ENCODE data around the gene SGCD.

SGCD gene

DNA sequence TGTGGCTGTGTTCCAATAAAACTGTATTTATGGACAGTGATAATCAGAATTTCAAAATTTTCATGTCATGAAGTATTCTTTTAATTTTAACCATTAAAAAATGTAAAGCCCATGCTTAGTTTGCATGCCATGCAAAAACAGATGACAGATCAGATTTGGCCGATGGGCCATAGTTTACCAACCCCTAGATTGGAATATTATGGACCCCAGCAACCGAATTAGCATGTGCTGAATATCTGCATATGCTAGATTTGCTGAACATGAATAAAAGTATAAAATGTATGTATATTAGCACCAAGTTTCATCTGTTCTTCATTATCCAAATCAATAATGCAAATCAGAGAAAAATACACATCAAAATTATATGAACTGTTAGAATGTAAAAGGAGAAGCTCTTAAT, 364.6 kb downstream of the SGCD start (continued):
- TF ChIP-seq ZNF513 (tag by site-specific recombination; IDR thresholded peaks at IDR 0.05) (no peak), ZNF274 (IDR thresholded peaks at IDR 0.05; ENCODE audit: low read length) (no peak), ZNF274 (tag by site-specific recombination; IDR thresholded peaks at IDR 0.05; ENCODE audit: borderline replicate concordance) (no peak), ZNF623 (tag by site-specific recombination; IDR thresholded peaks at IDR 0.05) (no peak), ZFP37 (tag by site-specific recombination; IDR thresholded peaks at IDR 0.05) (no peak), MYNN (tag by site-specific recombination; IDR thresholded peaks at IDR 0.05; ENCODE audit: borderline replicate concordance) (no peak), ZNF202 (tag by site-specific recombination; IDR thresholded peaks at IDR 0.05; ENCODE audit: borderline replicate concordance) (no peak), ZNF394 (tag by site-specific recombination; IDR thresholded peaks at IDR 0.05; ENCODE audit: borderline replicate concordance) (no peak), GLI4 (tag by site-specific recombination; IDR thresholded peaks at IDR 0.05) (no peak), ZBTB1 (tag by site-specific recombination; IDR thresholded peaks at IDR 0.05) (no peak)

- no peak overlapping the region for H3K27ac ChIP-seq (ENCODE audit: extremely low read depth, low read depth, low read length)
- TF ChIP-seq MZF1 (tag by site-specific recombination; IDR thresholded peaks at IDR 0.05; ENCODE audit: borderline replicate concordance) (no peak), MEIS1 (CRISPR knock-in tag; IDR thresholded peaks at IDR 0.05; ENCODE audit: borderline replicate concordance) (no peak), ZNF146 (tag by site-specific recombination; IDR thresholded peaks at IDR 0.05) (no peak), ZNF140 (tag by site-specific recombination; IDR thresholded peaks at IDR 0.05) (no peak), ZNF561 (tag by site-specific recombination; IDR thresholded peaks at IDR 0.05; ENCODE audit: borderline replicate concordance) (no peak), ZNF639 (tag by site-specific recombination; IDR thresholded peaks at IDR 0.05) (no peak), KLF8 (tag by site-specific recombination; IDR thresholded peaks at IDR 0.05) (no peak), ZSCAN30 (tag by site-specific recombination; IDR thresholded peaks at IDR 0.05) (no peak)
- TF ChIP-seq, protein P1, sequence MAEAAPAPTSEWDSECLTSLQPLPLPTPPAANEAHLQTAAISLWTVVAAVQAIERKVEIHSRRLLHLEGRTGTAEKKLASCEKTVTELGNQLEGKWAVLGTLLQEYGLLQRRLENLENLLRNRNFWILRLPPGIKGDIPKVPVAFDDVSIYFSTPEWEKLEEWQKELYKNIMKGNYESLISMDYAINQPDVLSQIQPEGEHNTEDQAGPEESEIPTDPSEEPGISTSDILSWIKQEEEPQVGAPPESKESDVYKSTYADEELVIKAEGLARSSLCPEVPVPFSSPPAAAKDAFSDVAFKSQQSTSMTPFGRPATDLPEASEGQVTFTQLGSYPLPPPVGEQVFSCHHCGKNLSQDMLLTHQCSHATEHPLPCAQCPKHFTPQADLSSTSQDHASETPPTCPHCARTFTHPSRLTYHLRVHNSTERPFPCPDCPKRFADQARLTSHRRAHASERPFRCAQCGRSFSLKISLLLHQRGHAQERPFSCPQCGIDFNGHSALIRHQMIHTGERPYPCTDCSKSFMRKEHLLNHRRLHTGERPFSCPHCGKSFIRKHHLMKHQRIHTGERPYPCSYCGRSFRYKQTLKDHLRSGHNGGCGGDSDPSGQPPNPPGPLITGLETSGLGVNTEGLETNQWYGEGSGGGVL (tag by site-specific recombination; IDR thresholded peaks at IDR 0.05): no peak
- TF ChIP-seq, protein P2, sequence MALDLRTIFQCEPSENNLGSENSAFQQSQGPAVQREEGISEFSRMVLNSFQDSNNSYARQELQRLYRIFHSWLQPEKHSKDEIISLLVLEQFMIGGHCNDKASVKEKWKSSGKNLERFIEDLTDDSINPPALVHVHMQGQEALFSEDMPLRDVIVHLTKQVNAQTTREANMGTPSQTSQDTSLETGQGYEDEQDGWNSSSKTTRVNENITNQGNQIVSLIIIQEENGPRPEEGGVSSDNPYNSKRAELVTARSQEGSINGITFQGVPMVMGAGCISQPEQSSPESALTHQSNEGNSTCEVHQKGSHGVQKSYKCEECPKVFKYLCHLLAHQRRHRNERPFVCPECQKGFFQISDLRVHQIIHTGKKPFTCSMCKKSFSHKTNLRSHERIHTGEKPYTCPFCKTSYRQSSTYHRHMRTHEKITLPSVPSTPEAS (tag by site-specific recombination; IDR thresholded peaks at IDR 0.05): no peak
- H3K36me3 ChIP-seq (ENCODE audit: control insufficient read depth in 2 of 2, insufficient read depth in 1 of 2, low read length in 2 of 2): no peaks in the 10 kb centered on the region
- H3K4me1 ChIP-seq (ENCODE audit: control insufficient read depth, insufficient read depth, low read length): no peaks in the 10 kb centered on the region
- H3K9me3 ChIP-seq (ENCODE audit: control insufficient read depth, insufficient read depth, low read depth, low read length): no peaks in the 10 kb centered on the region
- CTCF ChIA-PET: no interaction called here
- POLR2A ChIA-PET: no interaction called here
- no peak overlapping the region for H3K4me3 ChIP-seq (ENCODE audit: low read depth, low read length)
Measured at GRCh38 chr5:156693113-156693512, 366.1 kb downstream of the SGCD start.

All from HEK293 (cell line).